ENCODE results near the gene S100G.
"Not testable (repeated sequence)": the region's sequence is repeated elsewhere in the genome, so short reads cannot be mapped to it uniquely, and the experiment has no call there.

S100G gene

GRCh38 chrX:16649858-16650257 is at the start of gene S100G:
S100G (plus strand) TSS chrX:16650158; CDS start chrX:16651007, 849 bp downstream.
- no peak for DNase-seq (ENCODE audit: low read depth in 2 of 2)

GRCh38 chrX:16601885-16602284 is 48.1 kb upstream of the S100G start:
- no peak for DNase-seq (ENCODE audit: low read depth in 2 of 2)

GRCh38 chrX:16603235-16603634 is 46.7 kb upstream of the S100G start:
- not testable (repeated sequence) for DNase-seq (ENCODE audit: low read depth in 2 of 2)

- DNase-seq (ENCODE audit: low read depth in 2 of 2) = no peak
Measured at GRCh38 chrX:16603822-16604221, 46.1 kb upstream of the S100G start.

GRCh38 chrX:16604337-16604736 is 45.6 kb upstream of the S100G start:
- no peak for DNase-seq (ENCODE audit: low read depth in 2 of 2)

GRCh38 chrX:16606142-16606720 is 43.7 kb upstream of the S100G start:
- no peak for DNase-seq (ENCODE audit: low read depth in 2 of 2)

- no peak for DNase-seq (ENCODE audit: low read depth in 2 of 2)
Measured at GRCh38 chrX:16610121-16610621, 39.8 kb upstream of the S100G start.

GRCh38 chrX:16610654-16611053 is 39.3 kb upstream of the S100G start:
- DNase-seq (ENCODE audit: low read depth in 2 of 2) = not testable (repeated sequence)

- DNase-seq (ENCODE audit: low read depth in 2 of 2) = no peak
Measured at GRCh38 chrX:16612257-16612897, 37.6 kb upstream of the S100G start.

GRCh38 chrX:16617382-16617781 is 32.6 kb upstream of the S100G start:
- no peak for DNase-seq (ENCODE audit: low read depth in 2 of 2)

- DNase-seq (ENCODE audit: low read depth in 2 of 2) = no peak
Measured at GRCh38 chrX:16618422-16618821, 31.5 kb upstream of the S100G start.

- DNase-seq (ENCODE audit: low read depth in 2 of 2) = no peak
Measured at GRCh38 chrX:16619024-16619423, 30.9 kb upstream of the S100G start.

- not testable (repeated sequence) for DNase-seq (ENCODE audit: low read depth in 2 of 2)
Measured at GRCh38 chrX:16628511-16628910, 21.4 kb upstream of the S100G start.

GRCh38 chrX:16628946-16629595 is 20.9 kb upstream of the S100G start:
- no peak for DNase-seq (ENCODE audit: low read depth in 2 of 2)

- no peak for DNase-seq (ENCODE audit: low read depth in 2 of 2)
Measured at GRCh38 chrX:16629909-16630308, 20.0 kb upstream of the S100G start.

GRCh38 chrX:16633754-16634153 is 16.2 kb upstream of the S100G start:
- DNase-seq (ENCODE audit: low read depth in 2 of 2) = no peak

GRCh38 chrX:16635040-16635439 is 14.9 kb upstream of the S100G start:
- DNase-seq (ENCODE audit: low read depth in 2 of 2) = no peak

GRCh38 chrX:16635596-16635995 is 14.4 kb upstream of the S100G start:
- DNase-seq (ENCODE audit: low read depth in 2 of 2) = no peak

- no peak for DNase-seq (ENCODE audit: low read depth in 2 of 2)
Measured at GRCh38 chrX:16638533-16638932, 11.4 kb upstream of the S100G start.

- DNase-seq (ENCODE audit: low read depth in 2 of 2) = no peak
Measured at GRCh38 chrX:16639966-16640365, 10.0 kb upstream of the S100G start.

GRCh38 chrX:16640823-16641222 is 9.1 kb upstream of the S100G start:
- no peak for DNase-seq (ENCODE audit: low read depth in 2 of 2)

- no peak for DNase-seq (ENCODE audit: low read depth in 2 of 2)
Measured at GRCh38 chrX:16643176-16643575, 6.8 kb upstream of the S100G start.

All from stimulated activated CD4-positive, alpha-beta T cell treated with anti-CD3 and anti-CD28 coated beads, Interleukin-15, amount 100 ng/mL, for 48 hours (primary cell).